Left kidney (tissue), 2 donors: ENCODE data around the gene TDRD10. TPM values are rescaled to one million over a fixed set of nuclear protein-coding genes. Genes with fewer than 3 reads are reported as not detected.
"Not testable (repeated sequence)": the region's sequence is repeated elsewhere in the genome, so short reads cannot be mapped to it uniquely, and the experiment has no call there.

ENCODE experiments used
- DNase-seq: peaks from one replicate; pipeline ENCODE4 v3.0.0-alpha.2; 2013
- polyA plus RNA-seq: library from polyadenylated mRNA; unstranded; fragments of 120-200 nt; gene quantifications from one replicate; pipeline ENCODE4 v1.2.1, GENCODE V29; 2013; ENCODE audit not compliant: insufficient read length

TDRD10 gene
- polyA plus RNA-seq, 1 donor: 1.4 TPM

DNA sequence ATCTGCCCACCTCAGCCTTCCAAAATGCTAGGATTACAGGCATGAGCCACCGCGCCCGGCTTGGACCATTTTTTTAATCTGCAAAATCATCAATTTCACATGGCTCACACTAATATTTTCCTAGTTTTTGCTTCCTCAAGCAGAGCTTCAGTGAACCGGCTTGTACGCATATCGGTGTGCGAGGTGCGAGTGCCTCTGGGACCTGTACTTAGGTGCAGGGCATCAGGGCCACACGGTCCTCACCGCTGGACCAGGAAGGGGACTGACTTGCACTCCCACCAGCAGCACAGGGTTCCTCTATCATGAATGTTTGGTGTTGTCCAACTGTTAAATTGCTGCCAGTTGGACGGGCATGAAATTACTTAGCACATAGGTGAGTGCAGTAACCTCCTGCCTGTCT lies 15.6 kb downstream of the TDRD10 start:
- no peak for DNase-seq

- DNase-seq: no peak
These were observed 17.6 kb downstream of the TDRD10 start for GRCh38 chr1:154519591-154519991.

DNA sequence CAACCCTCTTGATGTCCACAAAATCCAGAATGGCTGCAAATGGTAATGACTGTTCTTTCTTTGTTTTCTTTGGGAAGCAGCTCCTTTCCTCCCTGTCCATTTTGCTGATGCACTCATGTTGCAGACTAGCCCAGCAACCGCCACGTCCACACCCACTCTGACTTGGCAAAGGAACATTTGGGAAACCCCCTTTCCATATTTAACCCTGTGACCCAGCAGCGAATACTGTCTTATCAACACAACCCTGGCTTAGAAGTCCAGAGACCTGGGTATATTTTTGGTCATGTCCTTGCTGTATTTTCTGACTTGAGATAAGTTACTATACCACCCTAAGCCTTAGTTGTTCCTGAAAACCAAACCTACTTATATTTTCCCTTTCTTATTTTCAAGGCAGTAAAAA lies 18.3 kb downstream of the TDRD10 start:
- no peak for DNase-seq

GRCh38 chr1:154521695-154522094 lies 19.7 kb downstream of the TDRD10 start:
- no peak for DNase-seq

DNA sequence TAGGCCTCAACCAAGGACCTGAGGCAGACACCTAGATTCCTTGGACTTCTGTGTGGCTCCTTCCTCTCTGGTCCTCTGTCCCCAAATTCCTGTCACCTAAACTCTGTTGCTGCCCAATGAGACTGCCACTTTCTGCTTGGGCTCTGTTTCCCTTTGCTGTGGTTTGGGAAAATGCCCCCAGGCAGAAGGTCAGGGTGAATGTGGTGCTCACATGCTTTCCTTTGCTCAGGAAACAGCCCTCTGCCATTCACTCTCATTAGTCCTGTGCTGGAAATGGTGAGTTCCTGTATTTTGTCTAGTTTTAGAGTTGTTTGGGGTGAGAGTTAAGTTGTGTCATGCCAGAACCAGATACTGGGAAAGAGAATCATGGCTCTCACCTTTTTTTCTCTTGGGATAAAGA lies 22.9 kb downstream of the TDRD10 start:
- no peak for DNase-seq

DNA sequence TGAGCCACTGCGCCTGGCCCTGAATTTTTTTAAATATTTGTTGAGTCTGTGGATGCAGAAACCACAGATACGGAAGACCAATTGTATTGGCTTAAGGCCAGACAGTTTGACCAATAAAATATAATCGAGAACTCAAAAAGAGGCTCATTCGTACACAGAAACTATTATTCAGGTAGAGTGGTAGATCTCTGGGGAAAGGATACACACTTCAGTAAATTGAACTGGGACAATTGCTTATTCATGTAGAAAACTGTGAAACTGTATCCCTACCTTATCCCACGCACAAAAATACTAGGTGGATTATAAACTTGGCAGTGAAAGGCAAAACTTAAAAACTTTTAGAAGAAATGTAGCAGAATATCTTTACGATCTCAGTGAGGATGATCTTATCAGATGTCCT lies 25.2 kb downstream of the TDRD10 start:
- no peak for DNase-seq

DNA sequence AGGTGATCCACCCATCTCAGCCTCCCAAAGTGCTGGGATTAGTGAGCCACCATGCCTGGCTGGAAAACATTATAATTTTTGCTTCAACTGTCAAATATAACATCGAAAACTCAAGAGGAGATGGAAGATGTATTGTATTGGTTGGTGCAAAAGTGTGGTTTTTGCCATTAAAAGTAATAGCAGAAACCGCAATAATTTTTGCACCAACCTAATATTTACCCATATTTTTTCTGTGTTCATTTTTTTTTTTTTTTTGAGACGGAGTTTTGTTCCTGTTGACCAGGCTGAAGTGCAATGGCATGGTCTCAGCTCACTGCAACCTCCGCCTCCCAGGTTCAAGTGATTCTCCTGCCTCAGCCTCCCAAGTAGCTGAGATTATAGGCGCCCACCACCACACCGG lies 27.3 kb downstream of the TDRD10 start:
- no peak for DNase-seq

DNA sequence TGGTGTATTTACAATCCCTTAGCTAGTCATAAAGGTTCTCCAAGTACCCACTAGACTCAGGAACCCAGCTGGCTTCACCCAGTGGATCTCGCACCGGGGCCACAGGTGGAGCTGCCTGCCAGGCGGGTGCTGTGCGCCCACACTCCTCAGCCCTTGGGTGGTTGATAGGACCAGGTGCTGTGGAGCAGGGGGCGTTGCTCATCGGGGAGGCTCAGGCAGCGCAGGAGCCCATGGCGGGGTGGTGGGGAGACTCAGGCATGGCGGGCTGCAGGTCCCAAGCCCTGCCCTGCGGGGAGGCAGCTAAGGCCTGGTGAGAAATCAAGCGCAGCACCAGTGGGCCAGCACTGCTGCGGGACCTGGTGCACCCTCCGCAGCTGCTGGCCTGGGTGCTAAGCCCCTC lies 29.9 kb downstream of the TDRD10 start:
- DNase-seq: not testable (repeated sequence)

DNA sequence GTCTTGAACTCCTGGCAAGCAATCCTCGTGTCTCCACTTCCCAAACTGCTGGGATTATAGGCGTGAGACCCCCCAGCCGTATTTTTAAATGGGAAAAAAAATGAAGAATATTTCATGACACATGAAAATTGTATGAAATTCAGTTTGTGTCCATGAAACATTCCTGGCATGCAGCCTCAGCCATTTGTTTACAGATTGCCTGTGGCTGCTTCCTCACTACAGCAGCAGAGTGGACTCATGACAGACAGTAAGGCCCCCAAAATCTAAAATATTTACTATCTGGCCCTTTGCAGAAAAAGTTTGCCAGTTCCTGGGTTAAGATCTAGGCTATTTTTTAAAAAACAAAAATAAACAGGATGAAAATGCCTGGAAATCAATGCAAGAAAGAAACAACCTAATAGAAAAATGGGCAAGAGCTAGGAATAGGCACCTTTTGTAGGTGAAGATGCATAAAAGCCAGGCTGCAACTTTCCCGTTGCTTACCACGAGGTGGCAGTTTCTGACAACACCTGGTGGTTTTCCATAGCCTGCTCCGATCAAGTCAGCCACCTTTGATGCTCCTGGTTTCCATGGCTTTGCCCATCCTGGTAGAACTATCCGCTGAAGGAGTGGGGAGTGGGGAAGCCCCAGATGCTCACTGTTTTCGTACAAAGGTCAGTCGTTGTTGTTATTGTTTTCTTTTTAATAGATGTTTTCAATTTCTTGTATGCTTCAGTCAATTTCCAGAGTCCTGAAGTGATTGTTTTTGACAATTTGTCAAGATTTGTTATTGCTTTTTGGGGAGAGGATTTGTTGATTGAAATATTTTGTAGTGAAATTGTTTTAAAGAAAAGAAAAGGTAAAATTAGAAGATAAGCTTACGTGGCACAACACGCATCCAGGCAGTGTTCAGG lies 32.2 kb downstream of the TDRD10 start:
- DNase-seq: peak; percentile 20

DNA sequence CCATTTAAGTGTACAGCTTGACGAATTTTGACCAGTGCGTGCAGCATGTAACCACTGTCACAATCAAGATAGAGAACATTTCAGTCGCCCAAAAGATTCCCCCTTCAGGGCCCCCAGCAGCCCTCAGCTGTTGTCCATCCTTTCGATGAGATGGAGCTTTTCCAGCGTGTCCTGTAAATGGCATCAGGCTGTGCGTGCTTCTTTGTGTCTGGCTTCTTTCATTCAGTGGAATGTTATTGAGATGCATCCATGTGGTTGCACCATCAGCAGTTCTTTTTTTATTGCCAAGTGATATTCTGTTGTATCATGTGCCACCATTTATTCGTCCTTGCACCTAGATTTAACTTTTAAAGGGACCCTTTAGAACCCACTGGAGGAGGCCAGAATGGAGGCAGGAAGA lies 34.6 kb downstream of the TDRD10 start:
- DNase-seq: no peak

DNA sequence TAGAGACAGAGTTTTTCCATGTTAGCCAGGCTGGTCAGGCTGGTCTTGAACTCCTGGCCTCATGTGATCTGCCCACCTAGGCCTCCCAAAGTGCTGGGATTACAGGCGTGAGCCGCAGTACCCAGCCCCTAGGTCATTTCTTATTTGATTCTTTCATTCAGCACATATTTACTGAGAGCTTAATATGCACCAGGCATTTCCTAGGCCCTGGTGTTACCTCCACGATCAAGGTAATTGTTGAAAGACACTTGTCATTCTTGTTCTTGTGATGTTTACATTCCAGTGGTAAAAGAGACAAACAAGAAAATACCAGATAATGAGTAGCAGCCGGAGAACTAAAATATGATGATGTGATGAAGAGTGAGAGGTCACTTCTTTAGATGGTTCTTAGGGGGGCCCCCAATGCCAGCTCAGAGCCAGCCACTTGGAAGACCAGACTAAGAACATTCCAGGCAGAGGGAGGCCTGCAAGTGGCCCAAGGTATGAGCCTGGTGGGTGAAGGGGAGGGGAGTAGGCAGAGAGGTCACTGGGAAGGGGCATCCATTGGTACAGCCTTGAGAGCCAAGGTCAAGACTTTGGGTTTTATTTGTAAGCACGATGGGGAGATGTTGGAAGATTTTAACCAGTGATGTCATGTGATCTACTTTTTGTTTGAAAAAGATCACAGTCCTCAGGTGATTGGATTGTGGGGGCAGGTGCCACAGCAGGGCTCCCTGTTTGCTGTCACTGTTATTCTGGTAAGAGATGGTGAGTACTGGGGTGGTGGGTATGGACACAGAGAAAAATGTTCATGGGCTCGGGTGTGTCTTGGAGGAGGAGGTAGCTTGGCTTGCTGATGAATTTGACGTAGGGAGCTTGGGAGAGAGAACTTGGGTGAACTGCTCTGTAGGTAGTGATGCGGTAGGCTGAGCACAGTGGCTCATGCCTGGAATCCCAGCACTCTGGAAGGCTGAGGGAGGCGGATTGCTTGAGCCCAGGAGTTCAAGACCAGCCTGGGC lies 37.8 kb downstream of the TDRD10 start:
- no peak for DNase-seq

GRCh38 chr1:154541231-154541630 lies 39.2 kb downstream of the TDRD10 start:
- DNase-seq: no peak

DNA sequence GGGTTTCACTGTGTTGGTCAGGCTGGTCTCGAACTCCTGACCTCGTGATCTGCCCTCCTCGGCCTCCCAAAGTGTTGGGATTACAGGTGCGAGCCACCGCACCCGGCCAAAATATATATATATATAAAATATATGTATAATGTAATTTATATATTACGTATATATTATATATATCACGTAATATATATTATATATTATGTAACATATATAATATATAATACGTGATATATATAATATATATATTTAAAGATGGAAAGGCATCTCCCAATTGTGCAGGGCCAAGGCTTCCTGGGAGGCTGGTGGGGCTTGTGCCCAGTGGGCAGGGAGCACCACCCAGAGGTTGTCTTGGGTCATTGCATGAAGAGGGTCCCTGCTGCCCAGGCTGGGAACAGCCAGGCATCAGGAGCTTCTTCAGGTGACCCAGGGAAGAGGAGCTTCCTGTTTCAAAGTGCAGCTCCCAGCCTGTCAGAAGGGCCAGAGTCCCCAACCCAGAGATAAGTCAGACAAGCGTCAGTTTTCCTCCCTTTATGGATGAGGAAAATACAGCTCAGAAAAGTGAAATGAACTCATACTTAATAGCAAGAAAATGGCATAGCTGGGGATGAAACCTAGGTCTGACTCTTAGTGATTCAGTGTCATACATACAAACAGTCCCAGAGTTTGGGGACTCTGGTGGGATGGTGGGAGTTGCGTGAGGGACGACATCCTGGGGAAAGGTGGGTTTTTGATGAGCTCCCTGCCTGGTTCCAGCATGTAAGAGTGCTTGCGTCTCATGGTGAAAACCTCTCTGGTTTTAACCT lies 44.4 kb downstream of the TDRD10 start:
- peak; percentile 15 for DNase-seq

GRCh38 chr1:154547105-154547732 lies 45.2 kb downstream of the TDRD10 start:
- DNase-seq: no peak

- no peak for DNase-seq
These were observed 46.0 kb downstream of the TDRD10 start for GRCh38 chr1:154548028-154548427.

GRCh38 chr1:154549202-154549770 lies 47.3 kb downstream of the TDRD10 start:
- no peak for DNase-seq

DNA sequence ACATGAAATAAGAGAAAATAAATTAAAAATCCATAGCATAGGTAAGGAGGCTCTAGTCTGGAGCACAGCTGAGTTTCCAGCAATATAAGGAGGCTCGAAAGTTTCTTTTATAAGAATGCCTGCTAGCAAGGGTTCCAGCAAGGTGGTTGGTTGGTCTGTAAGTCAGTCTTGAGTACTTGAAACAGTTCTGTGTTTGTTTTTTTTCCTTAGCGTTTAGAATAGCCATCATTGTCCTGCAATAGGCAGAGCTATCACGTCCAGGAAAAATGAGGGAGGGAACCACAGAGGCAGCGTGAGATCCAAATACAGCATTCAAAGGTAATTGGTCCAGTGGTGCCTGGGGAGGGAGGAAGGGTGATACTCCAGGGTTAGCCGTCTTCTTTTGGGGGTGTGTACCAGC lies 48.1 kb downstream of the TDRD10 start:
- no peak for DNase-seq

DNA sequence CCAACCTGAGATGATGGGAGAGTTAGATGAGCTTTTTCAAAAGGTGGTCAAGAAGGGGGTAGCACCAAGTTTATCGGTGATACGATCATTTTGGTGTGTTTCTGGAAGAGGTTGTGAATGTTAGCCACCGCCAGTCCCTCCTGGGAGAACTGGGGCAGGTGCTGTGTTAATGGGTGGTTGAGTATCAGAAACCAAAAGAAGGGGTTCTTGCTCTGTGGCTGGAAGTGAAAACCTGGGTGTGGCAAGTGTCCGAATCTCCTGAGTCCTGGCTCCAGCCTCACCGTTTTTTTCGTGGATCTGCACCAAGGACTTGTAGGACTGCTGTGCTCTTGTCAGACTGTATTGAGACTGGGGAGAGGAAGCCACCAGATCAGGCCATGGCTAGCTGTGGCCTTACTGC lies 48.6 kb downstream of the TDRD10 start:
- DNase-seq: no peak

GRCh38 chr1:154551474-154551873 lies 49.5 kb downstream of the TDRD10 start:
- no peak for DNase-seq

- no peak for DNase-seq
These were observed 50.0 kb downstream of the TDRD10 start for GRCh38 chr1:154552036-154552435.
